GF-D8 (cell line): ENCODE measurements around the gene ROR2.
"Not testable (repeated sequence)": the region's sequence is repeated elsewhere in the genome, so short reads cannot be mapped to it uniquely, and the experiment has no call there.

Source experiments
- DNase-seq: peaks from one replicate; lab custom pipeline; 2025; lab: John Stamatoyannopoulos, UW

The ROR2 gene

DNA sequence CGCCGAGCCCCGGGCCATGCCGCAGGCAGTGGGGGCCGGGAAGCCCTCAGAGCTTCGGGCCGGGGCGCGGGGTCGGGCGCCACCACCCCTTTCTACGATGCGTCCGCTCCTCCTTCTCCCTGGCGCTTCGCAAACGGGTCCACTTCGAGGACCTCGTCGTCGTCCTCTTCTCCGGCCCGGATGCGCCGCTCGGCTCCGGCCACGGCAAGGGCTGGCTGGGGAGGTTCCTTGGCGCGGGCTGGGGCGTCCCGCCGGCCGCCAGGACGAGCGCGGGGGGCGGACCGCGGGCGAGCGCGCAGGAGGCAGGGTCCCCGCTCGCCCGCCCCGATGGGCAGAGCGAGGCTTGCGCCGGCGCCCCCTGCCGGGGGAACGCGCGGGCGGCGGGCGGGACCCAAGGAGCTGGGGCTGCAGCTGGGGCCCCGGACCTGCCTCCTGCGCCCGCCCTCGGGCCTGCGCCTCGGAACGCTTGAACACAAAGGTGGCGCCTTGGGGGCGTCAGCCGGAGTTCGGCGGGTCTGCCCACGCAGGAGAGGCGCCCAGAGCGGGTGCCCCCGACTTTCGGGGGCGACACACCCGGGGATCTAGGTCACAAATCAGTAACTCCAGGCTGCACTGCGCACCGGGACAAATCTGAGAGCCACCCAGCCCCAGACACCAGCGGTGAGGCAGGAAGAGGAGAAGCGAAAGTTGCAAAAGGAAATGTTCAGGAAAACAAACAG lies at the start of gene ROR2:
Gene ROR2, minus strand, starts transcription at position 283 of the 719 bp plus-strand sequence.
- DNase-seq, result no peak

DNA sequence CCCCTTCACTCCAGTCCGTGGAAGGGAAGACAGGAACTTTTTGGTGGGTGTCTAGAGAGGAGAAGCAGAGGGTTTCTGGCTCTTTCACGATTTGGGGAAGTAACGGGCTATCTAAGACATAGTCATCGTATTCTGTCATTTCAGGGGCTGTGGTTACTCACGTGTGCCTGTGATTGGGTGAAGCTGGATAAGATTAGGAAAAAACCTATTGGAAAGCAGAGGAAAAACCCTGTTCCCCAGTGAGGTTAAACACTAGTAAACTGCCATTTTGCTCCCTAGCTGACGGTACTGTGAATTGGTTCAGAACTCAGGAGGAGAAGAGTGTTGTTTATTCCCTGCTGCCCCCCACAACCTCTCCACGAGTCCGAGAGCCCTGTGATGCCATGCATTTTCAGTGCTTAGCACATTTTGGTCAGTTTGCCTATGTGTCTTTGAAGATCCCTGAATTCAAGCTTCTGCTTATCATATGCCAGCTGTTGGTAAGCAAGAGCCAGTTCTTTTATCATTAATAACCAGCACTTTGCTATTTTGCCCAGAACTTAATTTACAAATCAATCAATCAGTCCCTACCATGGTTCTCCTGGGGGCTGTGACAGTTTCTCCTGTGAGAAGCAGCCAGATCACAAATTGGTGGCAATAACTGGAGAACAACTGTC lies 45.1 kb upstream of the ROR2 start:
- DNase-seq, result no peak

DNA sequence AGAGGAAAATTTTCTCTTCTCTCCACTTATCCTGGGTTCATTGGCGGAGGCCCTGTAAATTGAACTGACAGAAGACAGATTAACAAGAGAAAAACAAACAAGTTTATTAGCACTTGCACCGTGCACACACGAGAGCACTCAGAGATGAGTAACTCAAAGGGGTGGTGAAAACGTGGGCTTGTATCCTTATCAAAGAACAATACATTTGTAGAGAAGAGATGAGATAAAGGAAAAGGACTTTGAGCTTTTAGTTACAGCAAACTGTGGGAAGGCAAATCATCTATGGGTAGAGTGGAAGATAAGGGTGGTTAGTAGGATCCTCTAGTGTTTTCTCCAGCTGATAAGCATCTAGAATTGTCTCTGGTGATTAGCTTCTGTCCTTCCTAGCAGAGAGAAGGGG lies 44.4 kb upstream of the ROR2 start:
- DNase-seq, result no peak

DNA sequence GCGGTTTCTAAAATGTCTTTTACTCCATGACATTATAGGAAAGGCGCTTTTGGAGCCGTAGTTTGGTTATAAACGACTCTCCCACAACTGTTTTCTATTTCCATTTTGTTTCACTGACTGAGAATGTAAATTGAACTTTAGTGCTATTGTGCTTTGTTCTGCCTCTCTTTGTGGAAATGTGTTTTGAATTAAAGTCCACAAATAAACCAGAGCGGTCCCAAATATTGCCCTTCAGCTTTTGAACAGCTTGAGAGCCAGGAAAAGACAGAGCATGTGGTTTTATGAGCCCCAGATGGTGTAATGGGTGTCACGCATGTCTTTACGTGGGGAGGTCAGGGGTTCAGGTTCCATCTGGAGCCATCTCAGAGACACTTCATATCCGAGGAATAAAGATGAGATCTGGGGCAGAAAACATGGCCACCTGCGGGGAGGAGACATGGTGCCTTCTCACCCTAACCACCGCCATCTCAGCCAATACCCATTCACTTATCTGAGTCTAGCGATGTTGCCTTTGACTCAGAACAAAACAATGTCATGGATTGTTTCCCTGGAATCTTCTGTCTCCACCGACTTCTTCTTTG lies 42.5 kb upstream of the ROR2 start:
- DNase-seq, result no peak

DNA sequence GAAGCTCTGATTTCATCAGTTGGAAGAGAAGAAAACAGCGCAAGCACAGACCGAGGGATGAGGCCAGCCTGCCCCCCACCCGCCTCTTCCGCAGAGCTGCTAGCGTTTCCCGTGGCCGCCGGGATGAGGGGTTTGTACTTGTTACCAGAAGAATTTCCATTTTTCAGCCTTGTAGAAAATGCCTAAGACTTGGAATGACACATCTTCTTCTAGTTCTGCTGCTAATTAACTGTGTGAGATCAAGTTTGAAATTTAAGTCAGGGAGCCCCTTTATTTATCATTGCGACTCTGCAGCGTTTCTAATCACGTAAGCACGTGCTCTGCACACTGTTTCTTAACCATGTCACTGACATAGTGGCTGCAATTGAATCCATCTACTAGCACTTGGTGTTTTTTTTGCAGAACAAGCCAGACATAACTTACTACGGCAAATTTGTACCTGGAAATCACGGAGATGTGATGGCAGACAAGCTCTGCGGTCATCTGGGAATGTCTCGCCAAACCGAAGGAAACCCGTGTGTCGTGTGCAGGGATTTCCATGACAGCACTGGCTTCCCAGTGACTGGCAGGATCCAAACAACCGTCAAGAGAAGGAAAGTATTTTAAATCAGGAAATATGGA lies 41.8 kb upstream of the ROR2 start:
- no peak for DNase-seq

DNA sequence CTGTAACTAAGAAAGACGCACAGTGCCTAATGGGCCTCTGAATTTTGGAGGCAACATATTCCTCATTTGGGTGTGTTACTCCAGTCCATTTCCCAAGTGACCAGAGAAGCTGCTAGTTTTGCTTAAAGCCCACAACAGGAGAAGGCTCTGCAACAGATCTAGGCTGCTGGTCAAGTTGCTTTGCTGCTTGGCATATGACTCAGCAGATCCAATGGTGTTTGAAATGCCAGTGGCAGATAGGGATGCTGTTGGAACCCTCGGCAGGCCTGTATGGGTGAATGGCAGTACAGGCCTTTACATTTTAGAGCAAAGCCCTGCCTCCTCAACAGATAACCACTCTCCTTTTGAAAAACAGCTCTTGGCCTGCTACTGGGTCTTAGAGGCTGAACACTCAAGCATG lies 36.2 kb upstream of the ROR2 start:
- DNase-seq, result no peak

DNA sequence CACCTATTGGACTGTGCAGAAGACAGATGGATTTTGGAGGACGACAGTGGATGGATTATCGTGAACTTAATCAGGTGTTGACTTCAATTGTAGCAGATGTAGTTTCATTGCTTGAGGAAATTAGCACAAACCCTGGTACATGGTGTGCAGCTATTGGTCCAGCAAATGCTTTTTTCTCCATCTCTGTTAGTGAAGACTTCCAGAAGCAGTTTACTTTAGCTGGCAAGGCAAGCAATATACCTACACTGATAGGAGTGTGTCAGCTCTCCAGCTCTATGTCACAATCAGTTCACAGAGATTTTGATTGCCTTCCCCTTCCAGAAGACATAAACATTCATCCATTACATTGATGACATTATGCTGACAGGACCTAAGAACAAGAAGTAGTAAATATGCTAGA lies 35.7 kb upstream of the ROR2 start:
- DNase-seq, result no peak

- DNase-seq, result no peak
Observed at GRCh38 chr9:91978740-91979414, 28.8 kb upstream of the ROR2 start.

DNA sequence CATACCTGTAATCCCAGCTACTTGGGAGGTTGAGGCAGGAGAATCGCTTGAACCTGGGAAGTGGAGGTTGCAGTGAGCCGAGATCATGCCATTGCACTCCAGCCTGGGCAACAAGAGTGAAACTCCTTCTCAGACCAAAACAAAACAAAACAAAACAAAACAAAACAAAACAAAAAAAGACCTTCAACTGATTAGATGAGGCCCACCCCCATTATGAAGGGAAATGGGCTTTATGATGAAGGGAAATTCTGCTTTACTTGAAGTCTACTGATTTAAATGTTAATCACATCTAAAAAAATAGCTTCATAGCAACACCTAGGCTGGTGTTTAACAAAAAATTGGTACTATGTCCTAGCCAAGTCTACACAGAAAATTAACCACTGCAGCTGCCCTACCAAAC lies 25.2 kb upstream of the ROR2 start:
- not testable (repeated sequence) for DNase-seq

DNA sequence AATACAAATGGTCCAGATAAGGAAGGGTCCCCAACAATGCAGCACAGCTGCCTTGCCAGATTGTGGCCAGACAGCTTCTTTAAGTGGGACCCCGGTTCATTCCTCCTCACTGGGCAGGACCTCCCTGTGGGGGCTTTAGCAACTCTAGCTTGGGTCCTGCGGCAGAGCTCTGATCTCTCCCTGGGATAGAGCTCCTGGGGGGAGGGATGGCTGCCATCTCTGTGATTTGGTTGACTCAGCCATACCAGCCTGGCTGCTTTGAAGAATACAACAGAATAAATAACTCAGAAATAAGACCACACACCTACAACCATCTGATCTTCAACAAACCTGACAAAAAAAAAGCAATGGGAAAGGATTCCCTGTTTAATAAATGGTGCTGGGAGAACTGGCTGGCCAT lies 22.7 kb upstream of the ROR2 start:
- DNase-seq, result no peak

DNA sequence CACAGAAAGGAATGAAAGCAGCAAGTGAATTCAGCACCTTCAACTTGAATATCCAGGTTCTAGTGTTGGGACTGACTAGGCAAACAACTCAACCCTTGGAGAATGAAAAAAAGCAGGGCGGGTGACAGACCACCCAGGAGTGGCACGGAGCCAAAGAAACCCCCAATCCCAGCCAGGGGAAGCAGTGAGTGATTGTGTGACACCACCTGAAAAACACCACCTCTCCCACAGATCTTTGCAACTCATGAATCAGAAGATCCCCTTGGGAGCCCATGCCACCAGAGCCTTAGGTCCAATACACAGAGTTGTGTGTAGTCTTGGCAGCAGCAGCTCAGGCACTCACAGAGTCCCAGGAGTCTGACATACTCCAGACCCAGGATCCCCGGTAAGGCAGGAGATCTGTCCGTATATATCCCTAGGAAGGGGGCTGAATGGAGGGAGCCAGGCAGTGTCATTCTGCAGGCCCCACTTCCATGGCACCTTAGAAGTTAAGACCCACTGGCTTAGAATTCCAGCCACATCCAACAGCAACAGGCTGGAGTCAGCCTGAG lies 22.1 kb upstream of the ROR2 start:
- DNase-seq, result no peak

GRCh38 chr9:91967259-91967658 lies 17.2 kb upstream of the ROR2 start:
- DNase-seq, result no peak

GRCh38 chr9:91966503-91966902 lies 16.5 kb upstream of the ROR2 start:
- DNase-seq, result no peak

- DNase-seq, result no peak
Observed at GRCh38 chr9:91963711-91964240, 13.7 kb upstream of the ROR2 start.

- DNase-seq, result no peak
Observed at GRCh38 chr9:91960367-91960766, 10.3 kb upstream of the ROR2 start.

DNA sequence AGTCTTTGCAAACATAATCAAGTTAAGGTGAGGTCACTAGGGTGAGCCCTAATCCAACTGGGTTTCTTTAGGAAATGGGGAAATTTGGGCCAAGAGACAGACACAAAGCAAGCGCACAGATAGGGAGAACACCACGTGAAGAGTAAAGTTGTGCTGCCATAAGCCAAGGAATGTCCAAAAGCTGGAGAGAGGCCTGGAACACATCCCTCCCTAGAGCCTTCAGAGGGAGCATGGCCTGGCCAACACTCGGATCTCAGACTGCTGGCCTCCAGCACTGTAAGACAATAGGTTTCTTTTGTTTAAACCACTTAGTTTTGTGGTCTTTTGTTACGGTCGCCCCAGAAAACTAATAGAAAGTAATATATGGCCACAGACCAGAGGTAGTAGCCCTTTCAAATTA lies 8.1 kb upstream of the ROR2 start:
- DNase-seq, result no peak

GRCh38 chr9:91954841-91955471 lies 4.9 kb upstream of the ROR2 start:
- no peak for DNase-seq

DNA sequence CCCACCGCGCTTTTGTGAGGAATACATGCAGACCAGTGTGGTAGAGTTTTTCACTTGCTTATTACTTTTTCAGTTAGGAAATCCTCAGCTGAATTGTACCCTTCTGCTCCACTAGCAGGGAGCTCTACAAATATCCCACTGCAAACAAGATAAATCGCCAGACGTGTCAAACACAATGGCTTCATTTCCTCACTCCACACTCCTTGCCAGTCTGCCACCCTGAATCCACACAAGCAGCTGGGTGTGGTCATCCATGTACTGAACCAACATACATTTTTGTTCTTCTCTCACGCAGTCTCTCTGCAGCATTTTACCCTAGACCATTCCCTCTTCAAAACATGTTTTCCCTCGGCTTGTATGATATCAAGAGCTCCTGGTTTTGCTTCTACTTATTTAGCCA lies 3.7 kb upstream of the ROR2 start:
- no peak for DNase-seq

GRCh38 chr9:91951944-91952520 lies 2.0 kb upstream of the ROR2 start:
- DNase-seq, result no peak

GRCh38 chr9:91949392-91949945 lies 559 bp downstream of the ROR2 start:
- DNase-seq, result no peak
